ENCODE results near the gene ZNF385B.
"Not testable (repeated sequence)": the region's sequence is repeated elsewhere in the genome, so short reads cannot be mapped to it uniquely, and the experiment has no call there.

The ZNF385B gene

GRCh38 chr2:179487010-179487731 is 374.2 kb downstream of the ZNF385B start:
- H3K27ac ChIP-seq (ENCODE audit: low read depth, low read length), result no peak overlapping the region
- H3K36me3 ChIP-seq (ENCODE audit: control insufficient read depth, insufficient read depth, low read length), result no peaks in the 10 kb centered on the region
- H3K9me3 ChIP-seq (ENCODE audit: control insufficient read depth, insufficient read depth, low read length), result no peaks in the 10 kb centered on the region
- H3K27me3 ChIP-seq (ENCODE audit: control insufficient read depth, insufficient read depth, low read length), result no peaks in the 10 kb centered on the region
- no peak overlapping the region for H3K4me3 ChIP-seq (ENCODE audit: low read depth, low read length)
- H3K4me1 ChIP-seq (ENCODE audit: control insufficient read depth, insufficient read depth, low read length), result no peaks in the 10 kb centered on the region
- no peak overlapping the region for H3K9ac ChIP-seq (ENCODE audit: low read depth, low read length)

- Histone ChIP-seq H3K36me3 (ENCODE audit: control insufficient read depth, insufficient read depth, low read length) (no peaks in the 10 kb centered on the region), H3K27me3 (ENCODE audit: control insufficient read depth, insufficient read depth, low read length) (no peaks in the 10 kb centered on the region), H3K4me3 (ENCODE audit: low read depth, low read length) (no peak overlapping the region), H3K9me3 (ENCODE audit: control insufficient read depth, insufficient read depth, low read length) (no peaks in the 10 kb centered on the region), H3K4me1 (ENCODE audit: control insufficient read depth, insufficient read depth, low read length) (no peaks in the 10 kb centered on the region), H3K27ac (ENCODE audit: low read depth, low read length) (no peak overlapping the region), H3K9ac (ENCODE audit: low read depth, low read length) (no peak overlapping the region)
Observed at GRCh38 chr2:179483131-179483530, 378.3 kb downstream of the ZNF385B start.

GRCh38 chr2:179479947-179480346 is 381.5 kb downstream of the ZNF385B start:
- Histone ChIP-seq H3K9ac (ENCODE audit: low read depth, low read length) (no peak overlapping the region), H3K36me3 (ENCODE audit: control insufficient read depth, insufficient read depth, low read length) (no peaks in the 10 kb centered on the region), H3K27me3 (ENCODE audit: control insufficient read depth, insufficient read depth, low read length) (no peaks in the 10 kb centered on the region), H3K4me3 (ENCODE audit: low read depth, low read length) (no peak overlapping the region), H3K27ac (ENCODE audit: low read depth, low read length) (no peak overlapping the region), H3K9me3 (ENCODE audit: control insufficient read depth, insufficient read depth, low read length) (no peaks in the 10 kb centered on the region), H3K4me1 (ENCODE audit: control insufficient read depth, insufficient read depth, low read length) (no peaks in the 10 kb centered on the region)

GRCh38 chr2:179478771-179479170 is 382.6 kb downstream of the ZNF385B start:
- no peaks in the 10 kb centered on the region for H3K27me3 ChIP-seq (ENCODE audit: control insufficient read depth, insufficient read depth, low read length)
- no peak overlapping the region for H3K4me3 ChIP-seq (ENCODE audit: low read depth, low read length)
- H3K36me3 ChIP-seq (ENCODE audit: control insufficient read depth, insufficient read depth, low read length), result no peaks in the 10 kb centered on the region
- H3K27ac ChIP-seq (ENCODE audit: low read depth, low read length), result no peak overlapping the region
- H3K9me3 ChIP-seq (ENCODE audit: control insufficient read depth, insufficient read depth, low read length), result no peaks in the 10 kb centered on the region
- H3K4me1 ChIP-seq (ENCODE audit: control insufficient read depth, insufficient read depth, low read length), result no peaks in the 10 kb centered on the region
- no peak overlapping the region for H3K9ac ChIP-seq (ENCODE audit: low read depth, low read length)

- H3K4me1 ChIP-seq (ENCODE audit: control insufficient read depth, insufficient read depth, low read length), result peaks cover 12% of the 10 kb centered on the region
- no peaks in the 10 kb centered on the region for H3K27me3 ChIP-seq (ENCODE audit: control insufficient read depth, insufficient read depth, low read length)
- no peaks in the 10 kb centered on the region for H3K36me3 ChIP-seq (ENCODE audit: control insufficient read depth, insufficient read depth, low read length)
Observed at GRCh38 chr2:179470992-179471391, 390.4 kb downstream of the ZNF385B start.

GRCh38 chr2:179470089-179470488 is 391.3 kb downstream of the ZNF385B start:
- H3K27me3 ChIP-seq (ENCODE audit: control insufficient read depth, insufficient read depth, low read length), result no peaks in the 10 kb centered on the region
- no peaks in the 10 kb centered on the region for H3K9me3 ChIP-seq (ENCODE audit: control insufficient read depth, insufficient read depth, low read length)
- no peak overlapping the region for H3K9ac ChIP-seq (ENCODE audit: low read depth, low read length)
- H3K4me1 ChIP-seq (ENCODE audit: control insufficient read depth, insufficient read depth, low read length), result peaks cover 12% of the 10 kb centered on the region
- no peak overlapping the region for H3K27ac ChIP-seq (ENCODE audit: low read depth, low read length)
- H3K4me3 ChIP-seq (ENCODE audit: low read depth, low read length), result no peak overlapping the region
- H3K36me3 ChIP-seq (ENCODE audit: control insufficient read depth, insufficient read depth, low read length), result no peaks in the 10 kb centered on the region

More at GRCh38 chr2:179470992-179471391, 390.4 kb downstream of the ZNF385B start:
- Histone ChIP-seq H3K4me3 (ENCODE audit: low read depth, low read length) (no peak overlapping the region), H3K9ac (ENCODE audit: low read depth, low read length) (no peak overlapping the region), H3K27ac (ENCODE audit: low read depth, low read length) (no peak overlapping the region), H3K9me3 (ENCODE audit: control insufficient read depth, insufficient read depth, low read length) (no peaks in the 10 kb centered on the region)

- peaks cover 12% of the 10 kb centered on the region for H3K4me1 ChIP-seq (ENCODE audit: control insufficient read depth, insufficient read depth, low read length)
- H3K27me3 ChIP-seq (ENCODE audit: control insufficient read depth, insufficient read depth, low read length), result no peaks in the 10 kb centered on the region
Observed at GRCh38 chr2:179467960-179468359, 393.5 kb downstream of the ZNF385B start.

GRCh38 chr2:179467111-179467510 is 394.3 kb downstream of the ZNF385B start:
- Histone ChIP-seq H3K27ac (ENCODE audit: low read depth, low read length) (no peak overlapping the region), H3K36me3 (ENCODE audit: control insufficient read depth, insufficient read depth, low read length) (no peaks in the 10 kb centered on the region), H3K27me3 (ENCODE audit: control insufficient read depth, insufficient read depth, low read length) (no peaks in the 10 kb centered on the region), H3K9me3 (ENCODE audit: control insufficient read depth, insufficient read depth, low read length) (no peaks in the 10 kb centered on the region), H3K4me1 (ENCODE audit: control insufficient read depth, insufficient read depth, low read length) (peaks cover 12% of the 10 kb centered on the region), H3K9ac (ENCODE audit: low read depth, low read length) (no peak overlapping the region), H3K4me3 (ENCODE audit: low read depth, low read length) (no peak overlapping the region)

More at GRCh38 chr2:179467960-179468359, 393.5 kb downstream of the ZNF385B start:
- no peaks in the 10 kb centered on the region for H3K36me3 ChIP-seq (ENCODE audit: control insufficient read depth, insufficient read depth, low read length)
- no peaks in the 10 kb centered on the region for H3K9me3 ChIP-seq (ENCODE audit: control insufficient read depth, insufficient read depth, low read length)
- H3K9ac ChIP-seq (ENCODE audit: low read depth, low read length), result no peak overlapping the region
- no peak overlapping the region for H3K4me3 ChIP-seq (ENCODE audit: low read depth, low read length)
- H3K27ac ChIP-seq (ENCODE audit: low read depth, low read length), result no peak overlapping the region

GRCh38 chr2:179461420-179461819 is 400.0 kb downstream of the ZNF385B start:
- Histone ChIP-seq H3K9me3 (ENCODE audit: control insufficient read depth, insufficient read depth, low read length) (peaks cover 22% of the 10 kb centered on the region), H3K27me3 (ENCODE audit: control insufficient read depth, insufficient read depth, low read length) (no peaks in the 10 kb centered on the region), H3K27ac (ENCODE audit: low read depth, low read length) (peak overlapping the region; percentile 60), H3K4me3 (ENCODE audit: low read depth, low read length) (no peak overlapping the region), H3K4me1 (ENCODE audit: control insufficient read depth, insufficient read depth, low read length) (no peaks in the 10 kb centered on the region), H3K9ac (ENCODE audit: low read depth, low read length) (no peak overlapping the region), H3K36me3 (ENCODE audit: control insufficient read depth, insufficient read depth, low read length) (no peaks in the 10 kb centered on the region; the same call in 1 of the 2 replicates)

GRCh38 chr2:179460181-179460929 is 401.1 kb downstream of the ZNF385B start:
- peaks cover 22% of the 10 kb centered on the region for H3K9me3 ChIP-seq (ENCODE audit: control insufficient read depth, insufficient read depth, low read length)
- peak overlapping the region; percentile 60 for H3K27ac ChIP-seq (ENCODE audit: low read depth, low read length)
- H3K4me1 ChIP-seq (ENCODE audit: control insufficient read depth, insufficient read depth, low read length), result no peaks in the 10 kb centered on the region
- no peaks in the 10 kb centered on the region for H3K27me3 ChIP-seq (ENCODE audit: control insufficient read depth, insufficient read depth, low read length)
- no peak overlapping the region for H3K4me3 ChIP-seq (ENCODE audit: low read depth, low read length)
- no peak overlapping the region for H3K9ac ChIP-seq (ENCODE audit: low read depth, low read length)
- H3K36me3 ChIP-seq (ENCODE audit: control insufficient read depth, insufficient read depth, low read length), result no peaks in the 10 kb centered on the region; the same call in 1 of the 2 replicates

- H3K9me3 ChIP-seq (ENCODE audit: control insufficient read depth, insufficient read depth, low read length), result peaks cover 22% of the 10 kb centered on the region
- not testable (repeated sequence) for H3K9ac ChIP-seq (ENCODE audit: low read depth, low read length); H3K4me3 ChIP-seq (ENCODE audit: low read depth, low read length); H3K36me3 ChIP-seq (ENCODE audit: control insufficient read depth, insufficient read depth, low read length); H3K27ac ChIP-seq (ENCODE audit: low read depth, low read length); H3K27me3 ChIP-seq (ENCODE audit: control insufficient read depth, insufficient read depth, low read length); H3K4me1 ChIP-seq (ENCODE audit: control insufficient read depth, insufficient read depth, low read length)
Observed at GRCh38 chr2:179458113-179458512, 403.3 kb downstream of the ZNF385B start.
